GM04504 (cell line): ENCODE data around the gene RASSF4.
"Not testable (repeated sequence)": the region's sequence is repeated elsewhere in the genome, so short reads cannot be mapped to it uniquely, and the experiment has no call there.

Experiments used
- DNase-seq: peaks from one replicate; pipeline ENCODE4 v3.0.0-alpha.2; 2012; ENCODE audit warnings: low read depth

RASSF4 gene

DNA sequence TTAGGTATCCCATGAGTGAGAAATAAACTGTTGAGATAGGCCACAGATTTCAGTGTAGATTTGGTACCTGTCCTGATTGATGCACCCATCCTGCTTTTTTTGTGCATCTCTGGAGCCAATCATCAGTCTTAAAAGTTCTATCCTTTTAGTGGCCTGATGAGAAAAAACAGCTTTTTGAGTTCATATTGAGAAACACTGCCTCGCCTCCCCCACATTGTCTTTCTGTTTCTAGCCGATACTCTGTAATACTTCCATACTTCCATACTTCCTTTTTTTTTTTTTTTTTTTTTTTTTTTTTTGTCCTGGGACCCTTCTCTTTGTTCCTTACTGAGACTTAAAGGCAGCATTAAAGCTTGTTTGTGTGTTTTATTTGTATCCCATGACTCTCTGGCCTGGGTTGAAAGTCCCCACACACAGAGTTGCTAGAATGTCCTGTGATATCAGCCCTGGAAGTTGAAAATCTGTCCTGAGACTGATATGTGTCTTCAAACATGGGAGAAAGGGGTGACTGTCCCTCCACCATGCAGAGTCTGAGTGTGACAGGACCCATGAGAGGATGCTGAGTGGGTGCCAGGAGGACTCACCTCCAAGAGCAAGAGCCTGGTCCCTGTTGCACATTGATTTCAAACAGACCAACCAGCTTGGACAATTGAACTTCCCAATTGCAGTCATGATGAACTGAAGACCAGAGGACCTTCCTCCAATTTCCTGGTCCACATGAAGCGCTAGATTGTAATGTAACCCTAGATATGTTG lies 46.9 kb downstream of the RASSF4 start:
- no peak for DNase-seq

DNA sequence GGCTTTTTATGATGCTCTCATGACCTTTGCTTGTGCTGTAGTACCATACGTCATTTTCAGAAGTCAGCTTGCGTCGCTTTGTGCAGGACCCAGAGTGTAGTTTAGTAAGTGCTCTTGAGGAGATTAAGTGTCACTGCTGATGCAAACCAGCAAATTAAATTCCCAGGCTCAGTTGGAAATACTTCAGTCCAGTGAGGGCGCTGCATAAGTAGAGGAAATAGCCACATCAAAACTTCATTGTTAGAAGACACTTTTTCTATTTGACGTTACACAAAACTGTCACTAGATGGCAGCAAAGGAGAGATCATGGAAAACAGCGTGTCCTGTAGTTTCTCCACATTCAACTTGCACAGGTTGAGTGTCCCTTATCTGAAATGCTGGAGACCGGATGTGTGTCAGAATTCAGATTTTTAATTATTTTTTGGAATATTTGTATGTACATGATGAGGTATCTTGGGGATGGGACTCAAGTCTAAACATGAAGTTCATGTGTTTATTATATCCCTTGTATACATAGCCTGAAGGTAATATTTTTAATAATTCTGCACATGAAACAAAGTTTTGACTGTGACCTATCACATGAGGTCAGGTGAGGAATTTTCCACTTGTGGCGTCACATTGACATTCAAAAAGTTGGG lies 49.0 kb downstream of the RASSF4 start:
- DNase-seq = peak; percentile 76

DNA sequence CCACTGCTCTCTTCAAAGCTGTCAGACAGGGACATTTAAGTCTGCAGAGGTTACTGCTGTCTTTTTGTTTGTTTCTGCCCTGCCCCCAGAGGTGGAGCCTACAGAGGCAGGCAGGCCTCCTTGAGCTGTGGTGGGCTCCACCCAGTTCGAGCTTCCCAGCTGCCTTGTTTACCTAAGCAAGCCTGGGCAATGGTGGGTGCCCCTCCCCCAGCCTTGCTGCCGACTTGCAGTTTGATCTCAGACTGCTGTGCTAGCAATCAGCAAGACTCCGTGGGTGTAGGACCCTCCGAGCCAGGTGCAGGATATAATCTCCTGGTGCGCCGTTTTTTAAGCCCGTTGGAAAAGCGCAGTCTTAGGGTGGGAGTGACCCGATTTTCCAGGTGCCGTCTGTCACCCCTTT lies 55.0 kb downstream of the RASSF4 start:
- DNase-seq = not testable (repeated sequence)

DNA sequence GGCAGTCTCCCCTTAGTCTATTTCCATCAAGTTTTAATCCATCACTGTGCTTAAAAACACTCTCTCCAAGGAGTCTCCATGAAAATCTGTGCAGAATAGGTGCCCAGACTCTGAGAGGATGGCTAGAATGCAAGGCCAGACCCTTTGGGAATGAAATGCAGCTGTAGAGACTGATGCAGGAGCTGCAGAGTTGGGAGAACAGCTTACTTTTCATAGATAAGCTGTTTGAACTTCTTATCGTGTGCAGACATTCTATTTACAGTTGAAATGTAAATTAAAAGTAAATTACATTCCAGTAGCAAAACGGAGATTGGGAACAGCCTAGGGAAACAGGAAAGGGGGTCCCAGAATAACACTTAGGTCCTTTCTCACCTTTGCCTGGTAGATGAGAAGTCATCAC lies 56.0 kb downstream of the RASSF4 start:
- no peak for DNase-seq

DNA sequence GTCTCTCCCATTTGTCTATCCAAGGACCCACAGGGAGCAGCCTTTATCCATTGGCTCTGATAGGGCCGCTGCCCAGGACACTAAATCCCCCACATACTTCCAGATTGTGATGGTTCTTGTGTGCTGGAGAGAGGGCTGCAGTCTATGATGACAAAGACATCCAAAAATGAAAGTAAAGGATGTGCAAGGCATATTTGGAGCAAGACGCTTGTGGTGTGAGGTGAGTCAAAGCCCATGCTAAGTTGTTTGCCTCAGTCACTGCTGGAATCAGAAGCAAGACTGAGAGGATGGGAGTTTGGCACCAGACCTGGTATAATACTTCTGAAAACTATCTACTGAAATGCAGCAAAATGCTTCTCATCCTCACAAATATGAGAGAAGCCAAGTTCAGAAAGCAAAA lies 63.8 kb downstream of the RASSF4 start:
- DNase-seq = no peak

DNA sequence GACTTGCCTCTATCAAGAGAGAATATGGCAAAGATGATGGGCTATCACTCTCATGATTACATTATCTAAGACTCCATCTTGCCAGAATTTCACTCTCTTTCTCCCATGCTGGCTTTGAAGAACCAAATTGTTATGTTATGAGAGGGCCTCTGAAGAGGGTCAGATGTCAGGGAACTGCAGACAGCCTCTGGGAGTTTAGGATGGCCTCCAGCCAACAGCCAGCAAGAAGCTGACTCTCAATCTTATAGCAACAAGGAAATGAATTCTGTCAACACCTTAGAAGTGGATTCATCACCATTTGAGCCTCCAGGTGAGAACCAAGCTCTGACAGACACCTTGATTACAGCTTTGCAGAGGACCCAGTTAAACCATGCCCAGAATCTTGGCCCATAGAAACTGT lies 74.7 kb downstream of the RASSF4 start:
- DNase-seq = no peak

DNA sequence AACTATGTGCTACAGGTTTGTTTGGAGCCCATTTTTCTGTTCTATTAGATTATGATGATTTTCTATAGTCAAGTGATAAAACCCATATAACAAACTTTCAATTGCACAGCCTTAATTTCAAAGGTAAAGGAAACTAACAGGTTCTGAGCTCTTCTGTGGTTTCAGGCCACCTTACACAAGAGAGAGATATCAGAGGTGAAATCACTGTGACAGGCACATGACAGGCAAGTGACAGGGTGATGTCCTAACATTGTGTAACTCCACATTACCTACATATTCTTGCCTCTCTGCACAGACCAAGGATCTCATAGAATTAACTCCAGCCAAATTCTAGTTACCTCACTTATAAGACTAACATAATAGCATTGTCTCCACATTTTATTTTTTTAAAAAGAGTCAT lies 76.1 kb downstream of the RASSF4 start:
- no peak for DNase-seq

DNA sequence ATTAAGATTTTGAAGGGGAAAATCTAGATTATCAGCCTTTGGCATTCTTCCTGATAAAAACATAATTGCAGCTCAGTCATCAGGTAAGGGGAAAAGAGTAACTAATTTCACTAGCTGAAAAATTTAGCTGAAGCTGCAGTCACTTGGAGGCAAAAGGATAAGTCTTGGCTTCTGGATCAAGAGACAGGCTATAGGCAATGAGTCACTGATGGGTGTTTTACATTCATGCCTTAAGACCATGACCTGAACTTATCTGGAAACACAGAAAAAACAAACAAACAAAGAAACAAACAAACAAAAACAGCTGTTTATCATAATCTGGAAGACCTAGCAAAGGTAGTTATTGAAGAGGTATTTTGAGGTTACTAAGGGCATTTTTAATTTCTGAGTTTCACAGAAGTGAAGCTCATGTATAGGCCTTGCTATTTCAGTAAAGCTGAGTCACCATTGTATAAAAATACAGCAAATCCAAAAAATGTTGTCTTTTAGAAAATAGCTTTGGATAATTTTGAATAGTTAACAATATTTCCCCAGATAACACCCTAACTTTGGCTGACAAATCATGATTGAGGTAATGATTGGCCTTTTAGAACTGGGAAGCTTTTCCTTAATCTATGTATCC lies 81.4 kb downstream of the RASSF4 start:
- DNase-seq = no peak

DNA sequence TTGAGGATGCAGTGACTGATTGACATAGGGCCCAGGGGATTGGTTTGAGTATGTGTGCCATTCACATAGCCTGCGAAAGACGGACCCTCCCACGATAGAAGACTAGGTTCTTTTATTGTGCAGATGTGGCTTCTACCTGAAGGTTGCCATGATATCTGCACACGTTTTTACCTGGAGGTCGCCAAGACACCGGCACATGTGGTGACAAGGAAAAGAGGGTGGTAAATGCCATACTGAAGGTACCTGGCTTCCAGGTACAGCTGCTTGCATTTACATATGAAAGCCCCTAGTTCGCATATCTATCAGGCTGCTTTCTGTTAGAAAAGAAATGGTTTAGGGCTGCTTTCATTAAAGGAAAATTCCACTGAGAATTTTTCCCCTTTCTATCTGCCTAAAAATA lies 84.7 kb downstream of the RASSF4 start:
- DNase-seq = no peak
